ENCODE results near the gene MSMP.

GRCh38 chr9:35723426-35723825, 30.6 kb downstream of the MSMP start:
- TF ChIP-seq, protein P1, sequence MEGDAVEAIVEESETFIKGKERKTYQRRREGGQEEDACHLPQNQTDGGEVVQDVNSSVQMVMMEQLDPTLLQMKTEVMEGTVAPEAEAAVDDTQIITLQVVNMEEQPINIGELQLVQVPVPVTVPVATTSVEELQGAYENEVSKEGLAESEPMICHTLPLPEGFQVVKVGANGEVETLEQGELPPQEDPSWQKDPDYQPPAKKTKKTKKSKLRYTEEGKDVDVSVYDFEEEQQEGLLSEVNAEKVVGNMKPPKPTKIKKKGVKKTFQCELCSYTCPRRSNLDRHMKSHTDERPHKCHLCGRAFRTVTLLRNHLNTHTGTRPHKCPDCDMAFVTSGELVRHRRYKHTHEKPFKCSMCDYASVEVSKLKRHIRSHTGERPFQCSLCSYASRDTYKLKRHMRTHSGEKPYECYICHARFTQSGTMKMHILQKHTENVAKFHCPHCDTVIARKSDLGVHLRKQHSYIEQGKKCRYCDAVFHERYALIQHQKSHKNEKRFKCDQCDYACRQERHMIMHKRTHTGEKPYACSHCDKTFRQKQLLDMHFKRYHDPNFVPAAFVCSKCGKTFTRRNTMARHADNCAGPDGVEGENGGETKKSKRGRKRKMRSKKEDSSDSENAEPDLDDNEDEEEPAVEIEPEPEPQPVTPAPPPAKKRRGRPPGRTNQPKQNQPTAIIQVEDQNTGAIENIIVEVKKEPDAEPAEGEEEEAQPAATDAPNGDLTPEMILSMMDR (IDR thresholded peaks at IDR 0.05; ENCODE audit: insufficient read depth, low read length) = no peak
- TF ChIP-seq SPI1 (IDR thresholded peaks at IDR 0.05; ENCODE audit: borderline replicate concordance, low read depth) (no peak), GABPA (IDR thresholded peaks at IDR 0.05; ENCODE audit: low read depth) (no peak)
